Measurements from ENCODE around the gene IAH1. TPM values are rescaled to one million over a fixed set of nuclear protein-coding genes. Genes with fewer than 3 reads are reported as not detected.
A peak's percentile ranks its signal among the peaks of the same experiment; 100 is the strongest.

Gene IAH1
- total and polyA plus RNA-seq, 4 experiments from 2014 or later: 52.5 to 98.4 (median 72.0) TPM

- CTCF ChIA-PET (ENCODE audit: partially characterized antibody): no interaction called here
- POLR2A ChIA-PET (ENCODE audit: partially characterized antibody): no interaction called here
- no peak for DNase-seq
- no peak overlapping the region for H3K27ac ChIP-seq (ENCODE audit: low read depth, low read length)
- no peaks in the 10 kb centered on the region for H3K9me3 ChIP-seq (ENCODE audit: control insufficient read depth in 1 of 2, low read length in 2 of 2)
- intact Hi-C loops (cut with micrococcal nuclease): no loop called here
- no peak overlapping the region for H3K4me3 ChIP-seq (ENCODE audit: low read length in 2 of 2)
- peaks cover 4% of the 10 kb centered on the region for H3K4me1 ChIP-seq (ENCODE audit: insufficient read depth, low read length)
- Mint-ChIP-seq H3K4me3 (no peak overlapping the region), H3K27ac (peak overlapping the region in 6 of 7 donors; percentile 15 to 66 (median 55)), H3K36me3 (peaks cover 59 to 95% of the 10 kb centered on the region in 2 donors), H3K9me3 (no peaks in the 10 kb centered on the region), H3K27me3 (no peaks in the 10 kb centered on the region), H3K4me1 (peaks cover 0 to 7% (median 4%) of the 10 kb centered on the region in 4 donors)
- H3K36me3 ChIP-seq (ENCODE audit: insufficient read depth, low read length): peaks cover 90% of the 10 kb centered on the region
- no peaks in the 10 kb centered on the region for H3K27me3 ChIP-seq (ENCODE audit: insufficient read depth, low read length)
Measured at GRCh38 chr2:9488583-9489547, 14.5 kb downstream of the IAH1 start.

DNA sequence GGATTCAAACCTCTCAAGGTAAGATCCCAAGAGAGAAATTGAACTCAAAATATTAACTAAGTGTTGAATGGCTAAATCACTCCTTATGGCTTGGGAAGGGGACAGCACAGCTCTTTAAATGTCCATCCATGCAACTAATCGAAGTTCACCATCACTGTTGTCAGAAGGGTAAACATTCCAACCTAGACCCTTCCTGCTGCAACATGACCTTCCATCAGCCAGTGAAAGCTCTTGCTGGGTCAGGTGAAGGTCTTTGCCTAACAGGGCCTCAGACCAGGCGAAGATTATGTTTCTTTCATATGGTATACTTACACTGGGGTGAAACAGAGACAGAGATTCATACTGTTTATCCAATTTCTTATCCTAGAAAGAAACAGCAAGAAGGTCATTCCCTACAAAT lies 16.4 kb downstream of the IAH1 start:
- no peaks in the 10 kb centered on the region for H3K27me3 Mint-ChIP-seq
- H3K4me1 ChIP-seq (ENCODE audit: insufficient read depth, low read length): peaks cover 4% of the 10 kb centered on the region
- no peak for DNase-seq
- intact Hi-C loops (cut with micrococcal nuclease): no loop called here
- ChIA-PET POLR2A (ENCODE audit: partially characterized antibody) (interaction anchor here (0.5 kb wide), 1 partner anchor 16 kb away, joined by 4 read pairs; no protein-coding TSS in a partner anchor), CTCF (ENCODE audit: partially characterized antibody) (no interaction called here)
- H3K36me3 ChIP-seq (ENCODE audit: insufficient read depth, low read length): peaks cover 87% of the 10 kb centered on the region
- H3K4me3 Mint-ChIP-seq: no peak overlapping the region
- H3K4me1 Mint-ChIP-seq: peaks cover 0 to 7% (median 3%) of the 10 kb centered on the region in 4 donors
- H3K27me3 ChIP-seq (ENCODE audit: insufficient read depth, low read length): no peaks in the 10 kb centered on the region
- no peaks in the 10 kb centered on the region for H3K9me3 ChIP-seq (ENCODE audit: control insufficient read depth in 1 of 2, low read length in 2 of 2)
- H3K9me3 Mint-ChIP-seq: no peaks in the 10 kb centered on the region
- peaks cover 60 to 88% of the 10 kb centered on the region in 2 donors for H3K36me3 Mint-ChIP-seq
- peak overlapping the region in 4 of 7 donors; percentile 18 to 53 (median 41) for H3K27ac Mint-ChIP-seq
- no peak overlapping the region for H3K4me3 ChIP-seq (ENCODE audit: low read length in 2 of 2)
- no peak overlapping the region for H3K27ac ChIP-seq (ENCODE audit: low read depth, low read length)

DNA sequence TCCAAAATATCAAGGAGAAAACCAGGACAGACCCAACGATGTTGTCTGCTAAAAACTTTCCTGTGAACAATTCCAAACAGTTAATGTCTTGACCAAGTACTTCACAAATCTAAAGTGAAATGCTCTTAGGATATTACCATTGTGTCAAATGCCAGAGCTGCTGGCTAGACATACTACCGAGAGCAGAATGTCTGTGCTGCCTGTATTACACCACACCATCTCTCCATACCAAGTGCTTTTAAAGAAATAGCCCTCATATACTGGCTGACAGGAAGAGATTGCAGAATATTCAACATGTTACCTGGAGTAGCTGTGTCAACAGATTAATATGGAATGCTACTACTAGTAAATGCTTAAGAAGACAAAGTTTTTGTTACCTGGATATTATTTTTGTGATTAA lies 18.6 kb downstream of the IAH1 start:
- no peak overlapping the region for H3K4me3 Mint-ChIP-seq
- Histone ChIP-seq H3K9me3 (ENCODE audit: control insufficient read depth in 1 of 2, low read length in 2 of 2) (no peaks in the 10 kb centered on the region), H3K27me3 (ENCODE audit: insufficient read depth, low read length) (no peaks in the 10 kb centered on the region), H3K27ac (ENCODE audit: low read depth, low read length) (no peak overlapping the region), H3K4me1 (ENCODE audit: insufficient read depth, low read length) (peaks cover 4% of the 10 kb centered on the region), H3K36me3 (ENCODE audit: insufficient read depth, low read length) (peaks cover 80% of the 10 kb centered on the region), H3K4me3 (ENCODE audit: low read length in 2 of 2) (no peak overlapping the region)
- H3K9me3 Mint-ChIP-seq: no peaks in the 10 kb centered on the region
- no peak for DNase-seq
- peaks cover 62 to 81% of the 10 kb centered on the region in 2 donors for H3K36me3 Mint-ChIP-seq
- peaks cover 0 to 7% (median 3%) of the 10 kb centered on the region in 4 donors for H3K4me1 Mint-ChIP-seq
- no peaks in the 10 kb centered on the region for H3K27me3 Mint-ChIP-seq
- POLR2A ChIA-PET (ENCODE audit: partially characterized antibody): no interaction called here
- peak overlapping the region in 3 of 7 donors; percentile 18 to 52 (median 27) for H3K27ac Mint-ChIP-seq
- CTCF ChIA-PET (ENCODE audit: partially characterized antibody): interaction anchor here (1.2 kb wide), 1 partner anchor 37 kb away, joined by 3 read pairs; no protein-coding TSS in a partner anchor
- intact Hi-C loops (cut with micrococcal nuclease): no loop called here

GRCh38 chr2:9493478-9493877 lies 19.1 kb downstream of the IAH1 start:
- DNase-seq: no peak
- POLR2A ChIA-PET (ENCODE audit: partially characterized antibody): no interaction called here
- Histone ChIP-seq H3K9me3 (ENCODE audit: control insufficient read depth in 1 of 2, low read length in 2 of 2) (no peaks in the 10 kb centered on the region), H3K36me3 (ENCODE audit: insufficient read depth, low read length) (peaks cover 80% of the 10 kb centered on the region), H3K4me1 (ENCODE audit: insufficient read depth, low read length) (peaks cover 4% of the 10 kb centered on the region), H3K27ac (ENCODE audit: low read depth, low read length) (no peak overlapping the region), H3K4me3 (ENCODE audit: low read length in 2 of 2) (no peak overlapping the region), H3K27me3 (ENCODE audit: insufficient read depth, low read length) (no peaks in the 10 kb centered on the region)
- no peak overlapping the region for H3K4me3 Mint-ChIP-seq
- intact Hi-C loops (cut with micrococcal nuclease): no loop called here
- peaks cover 0 to 7% (median 3%) of the 10 kb centered on the region in 4 donors for H3K4me1 Mint-ChIP-seq
- peaks cover 58 to 81% of the 10 kb centered on the region in 2 donors for H3K36me3 Mint-ChIP-seq
- peak overlapping the region in 5 of 7 donors; percentile 10 to 81 (median 52) for H3K27ac Mint-ChIP-seq
- H3K9me3 Mint-ChIP-seq: no peaks in the 10 kb centered on the region
- CTCF ChIA-PET (ENCODE audit: partially characterized antibody): interaction anchor here (1.2 kb wide), 1 partner anchor 38 kb away, joined by 3 read pairs; no protein-coding TSS in a partner anchor
- H3K27me3 Mint-ChIP-seq: no peaks in the 10 kb centered on the region

DNA sequence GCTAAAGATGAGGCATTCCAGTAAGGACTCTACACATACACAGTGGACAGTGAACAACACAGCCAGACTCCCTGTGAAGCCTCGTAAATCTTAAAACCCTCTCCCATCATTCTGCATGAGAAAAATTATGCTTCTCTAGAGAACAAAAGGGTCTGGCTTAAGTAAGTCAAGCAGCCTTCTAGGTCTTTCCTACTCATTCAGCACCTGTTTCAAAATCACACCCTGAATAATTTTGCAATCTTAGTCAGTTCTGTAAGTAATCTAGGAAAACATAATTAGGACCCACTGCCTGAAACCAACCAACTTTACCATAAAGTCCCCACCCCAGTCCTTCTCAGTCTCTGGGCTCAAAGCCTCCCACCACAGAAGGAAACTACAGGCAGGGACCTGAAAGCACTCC lies 19.7 kb downstream of the IAH1 start:
- POLR2A ChIA-PET (ENCODE audit: partially characterized antibody): no interaction called here
- no peaks in the 10 kb centered on the region for H3K9me3 Mint-ChIP-seq
- H3K36me3 ChIP-seq (ENCODE audit: insufficient read depth, low read length): peaks cover 74% of the 10 kb centered on the region
- H3K27me3 Mint-ChIP-seq: no peaks in the 10 kb centered on the region
- H3K4me3 ChIP-seq (ENCODE audit: low read length in 2 of 2): no peak overlapping the region
- H3K36me3 Mint-ChIP-seq: peaks cover 52 to 78% of the 10 kb centered on the region in 2 donors
- peaks cover 0 to 7% (median 2%) of the 10 kb centered on the region in 4 donors for H3K4me1 Mint-ChIP-seq
- CTCF ChIA-PET (ENCODE audit: partially characterized antibody): no interaction called here
- peak overlapping the region in 6 of 7 donors; percentile 10 to 80 (median 60) for H3K27ac Mint-ChIP-seq
- H3K27me3 ChIP-seq (ENCODE audit: insufficient read depth, low read length): no peaks in the 10 kb centered on the region
- H3K4me3 Mint-ChIP-seq: no peak overlapping the region
- no peak for DNase-seq
- H3K27ac ChIP-seq (ENCODE audit: low read depth, low read length): no peak overlapping the region
- intact Hi-C loops (cut with micrococcal nuclease): no loop called here
- no peaks in the 10 kb centered on the region for H3K9me3 ChIP-seq (ENCODE audit: control insufficient read depth in 1 of 2, low read length in 2 of 2)
- H3K4me1 ChIP-seq (ENCODE audit: insufficient read depth, low read length): peaks cover 4% of the 10 kb centered on the region

DNA sequence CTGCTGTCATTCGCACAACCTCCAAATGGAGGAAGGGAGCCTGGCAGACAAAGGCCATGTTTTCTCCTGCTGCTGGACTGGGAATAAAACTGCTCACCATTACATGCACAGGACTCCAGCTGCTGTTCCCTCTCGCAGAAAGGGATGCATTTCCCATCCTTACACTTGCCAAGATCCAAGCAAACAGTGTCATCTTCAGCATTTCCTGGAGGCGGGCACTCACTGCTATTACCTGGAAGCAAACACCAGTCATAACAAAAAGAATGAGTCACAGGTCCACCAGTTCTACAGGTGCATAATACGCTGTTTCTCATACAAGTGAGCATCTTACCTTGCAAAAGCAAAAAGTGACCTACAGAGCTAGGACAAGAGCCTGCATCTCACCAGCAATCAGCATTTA lies 22.7 kb downstream of the IAH1 start:
- no peak for DNase-seq
- Histone ChIP-seq H3K9me3 (ENCODE audit: control insufficient read depth in 1 of 2, low read length in 2 of 2) (no peaks in the 10 kb centered on the region), H3K36me3 (ENCODE audit: insufficient read depth, low read length) (peaks cover 57% of the 10 kb centered on the region), H3K4me1 (ENCODE audit: insufficient read depth, low read length) (no peaks in the 10 kb centered on the region), H3K4me3 (ENCODE audit: low read length in 2 of 2) (no peak overlapping the region), H3K27ac (ENCODE audit: low read depth, low read length) (no peak overlapping the region), H3K27me3 (ENCODE audit: insufficient read depth, low read length) (no peaks in the 10 kb centered on the region)
- Mint-ChIP-seq H3K4me1 (peaks cover 1 to 7% (median 4%) of the 10 kb centered on the region in 4 donors), H3K4me3 (no peak overlapping the region), H3K27ac (peak overlapping the region in 6 of 7 donors; percentile 25 to 61 (median 53)), H3K27me3 (no peaks in the 10 kb centered on the region), H3K36me3 (peaks cover 54 to 72% of the 10 kb centered on the region in 2 donors), H3K9me3 (no peaks in the 10 kb centered on the region)
- intact Hi-C loops (cut with micrococcal nuclease): no loop called here
- ChIA-PET CTCF (ENCODE audit: partially characterized antibody) (interaction anchor here (1.0 kb wide), 1 partner anchor 302 kb away, joined by 3 read pairs; no protein-coding TSS in a partner anchor), POLR2A (ENCODE audit: partially characterized antibody) (no interaction called here)

DNA sequence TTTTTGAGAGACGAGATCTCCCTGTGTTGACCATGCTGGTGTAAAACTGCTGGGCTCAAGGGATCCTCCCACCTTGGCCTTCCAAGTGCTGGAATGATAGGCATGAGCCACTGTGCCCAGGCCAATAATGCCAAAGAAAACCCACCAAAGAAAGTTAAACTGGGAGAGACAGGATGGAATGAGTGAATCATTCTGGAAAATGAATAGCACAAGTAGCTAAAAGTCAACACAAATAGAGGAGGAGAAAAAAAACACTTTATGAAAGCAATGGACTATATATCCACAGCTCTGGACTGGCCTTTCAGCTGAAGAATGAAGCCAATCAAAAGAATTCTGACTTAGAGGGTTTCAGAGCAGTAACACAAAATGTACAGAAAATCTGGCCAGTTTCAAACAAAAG lies 23.9 kb downstream of the IAH1 start:
- Histone ChIP-seq H3K4me3 (ENCODE audit: low read length in 2 of 2) (no peak overlapping the region), H3K27me3 (ENCODE audit: insufficient read depth, low read length) (no peaks in the 10 kb centered on the region), H3K9me3 (ENCODE audit: control insufficient read depth in 1 of 2, low read length in 2 of 2) (no peaks in the 10 kb centered on the region), H3K4me1 (ENCODE audit: insufficient read depth, low read length) (no peaks in the 10 kb centered on the region), H3K36me3 (ENCODE audit: insufficient read depth, low read length) (peaks cover 52% of the 10 kb centered on the region), H3K27ac (ENCODE audit: low read depth, low read length) (no peak overlapping the region)
- H3K36me3 Mint-ChIP-seq: peaks cover 52 to 73% of the 10 kb centered on the region in 2 donors
- POLR2A ChIA-PET (ENCODE audit: partially characterized antibody): no interaction called here
- CTCF ChIA-PET (ENCODE audit: partially characterized antibody): no interaction called here
- no peak overlapping the region for H3K4me3 Mint-ChIP-seq
- no peaks in the 10 kb centered on the region for H3K9me3 Mint-ChIP-seq
- H3K27me3 Mint-ChIP-seq: no peaks in the 10 kb centered on the region
- DNase-seq: no peak
- peak overlapping the region in 4 of 7 donors; percentile 4 to 53 (median 26) for H3K27ac Mint-ChIP-seq
- peaks cover 1 to 7% (median 5%) of the 10 kb centered on the region in 4 donors for H3K4me1 Mint-ChIP-seq
- intact Hi-C loops (cut with micrococcal nuclease): no loop called here
